Osteocyte (in vitro differentiated cells): ENCODE measurements around the gene DSP. TPM values are rescaled to one million over a fixed set of nuclear protein-coding genes. Genes with fewer than 3 reads are reported as not detected.

Source experiments
- DNase-seq: peaks from one replicate; pipeline ENCODE4 v3.0.0; 2021; ENCODE audit warnings: mixed read lengths; ENCODE audit not compliant: unreplicated experiment; ENCODE audit errors: extremely low spot score
- H3K27ac Mint-ChIP-seq: one replicate; pipeline ENCODE4 v1.8.0; 2021; ENCODE audit warnings: mild to moderate bottlenecking, mixed read lengths; ENCODE audit not compliant: unreplicated experiment
- H3K27me3 Mint-ChIP-seq: one replicate; pipeline ENCODE4 v1.8.0; 2021; ENCODE audit warnings: mixed read lengths; ENCODE audit not compliant: unreplicated experiment
- H3K36me3 Mint-ChIP-seq: one replicate; pipeline ENCODE4 v1.8.0; 2021; ENCODE audit warnings: mixed read lengths; ENCODE audit not compliant: unreplicated experiment
- H3K4me1 Mint-ChIP-seq: one replicate; pipeline ENCODE4 v1.8.0; 2021; ENCODE audit warnings: mixed read lengths; ENCODE audit not compliant: unreplicated experiment
- H3K4me3 Mint-ChIP-seq: one replicate; pipeline ENCODE4 v1.8.0; 2021; ENCODE audit warnings: mild to moderate bottlenecking, moderate library complexity, mixed read lengths; ENCODE audit not compliant: unreplicated experiment
- H3K9me3 Mint-ChIP-seq: one replicate; pipeline ENCODE4 v1.8.0; 2021; ENCODE audit warnings: mixed read lengths; ENCODE audit not compliant: unreplicated experiment
- CTCF ChIP-seq: fragments of 200-600 bp; sonication (generic); IDR thresholded peaks from 2 replicates; pipeline ENCODE4 v1.5.0; 2021; ENCODE audit warnings: antibody characterized with exemption, mild to moderate bottlenecking, moderate library complexity
- long read RNA-seq: library from polyadenylated mRNA; unstranded; transcript quantifications from one replicate; pipeline ENCODE4 v2.0.0, GENCODE V29; 2021
- total RNA-seq: library from RNA; stranded (reverse); gene quantifications from 2 replicates; pipeline ENCODE4 v1.2.1, GENCODE V29; 2021

The DSP gene
- total RNA-seq: 124 and 135 TPM in 2 replicates
- long read RNA-seq, full-length matches to known transcripts: 2 of 335 reads
- long read RNA-seq, partial matches to known transcripts: 286 of 335 reads
- long read RNA-seq, other reads (novel, unspliced or antisense): 47 of 335 reads

GRCh38 chr6:7541175-7542064 is at the start of gene DSP:
DSP (plus strand) TSS chr6:7541671; CDS start chr6:7541916, 245 bp downstream.
- Mint-ChIP-seq H3K36me3 (no peaks in the 10 kb centered on the region), H3K9me3 (no peaks in the 10 kb centered on the region), H3K4me1 (peaks cover 49% of the 10 kb centered on the region), H3K4me3 (peak within 1 kb of the TSS; percentile 96), H3K27ac (peak within 1 kb of the TSS; percentile 96), H3K27me3 (no peaks in the 10 kb centered on the region)
- peak; percentile 86 for DNase-seq
- TF ChIP-seq CTCF: no peak

GRCh38 chr6:7493866-7494265 is 47.6 kb upstream of the DSP start:
- no peak overlapping the region for H3K27ac Mint-ChIP-seq
- peaks cover 6% of the 10 kb centered on the region for H3K9me3 Mint-ChIP-seq
- H3K4me1 Mint-ChIP-seq: peaks cover 6% of the 10 kb centered on the region
- H3K27me3 Mint-ChIP-seq: peaks cover 2% of the 10 kb centered on the region
- DNase-seq: no peak
- H3K36me3 Mint-ChIP-seq: no peaks in the 10 kb centered on the region
- no peak overlapping the region for H3K4me3 Mint-ChIP-seq
- no peak for TF ChIP-seq CTCF

- H3K4me1 Mint-ChIP-seq: peaks cover 6% of the 10 kb centered on the region
- H3K27me3 Mint-ChIP-seq: no peaks in the 10 kb centered on the region
These were observed 46.8 kb upstream of the DSP start for GRCh38 chr6:7494638-7495037.

GRCh38 chr6:7496266-7496875 is 45.1 kb upstream of the DSP start:
- Mint-ChIP-seq H3K9me3 (peaks cover 6% of the 10 kb centered on the region), H3K27me3 (no peaks in the 10 kb centered on the region), H3K36me3 (no peaks in the 10 kb centered on the region), H3K4me1 (peaks cover 6% of the 10 kb centered on the region), H3K4me3 (no peak overlapping the region), H3K27ac (no peak overlapping the region)
- no peak for TF ChIP-seq CTCF
- no peak for DNase-seq

More at GRCh38 chr6:7494638-7495037, 46.8 kb upstream of the DSP start:
- no peak overlapping the region for H3K4me3 Mint-ChIP-seq
- peaks cover 6% of the 10 kb centered on the region for H3K9me3 Mint-ChIP-seq
- no peak for DNase-seq
- no peak overlapping the region for H3K27ac Mint-ChIP-seq
- no peaks in the 10 kb centered on the region for H3K36me3 Mint-ChIP-seq
- no peak for TF ChIP-seq CTCF

GRCh38 chr6:7500752-7501282 is 40.7 kb upstream of the DSP start:
- peaks cover 17% of the 10 kb centered on the region for H3K4me1 Mint-ChIP-seq
- no peak for DNase-seq
- H3K27me3 Mint-ChIP-seq: no peaks in the 10 kb centered on the region
- no peaks in the 10 kb centered on the region for H3K9me3 Mint-ChIP-seq
- no peak for TF ChIP-seq CTCF
- no peaks in the 10 kb centered on the region for H3K36me3 Mint-ChIP-seq
- H3K27ac Mint-ChIP-seq: no peak overlapping the region
- H3K4me3 Mint-ChIP-seq: no peak overlapping the region
